Testis (tissue), 3 donors: Measurements from ENCODE around the gene ATP6V0A4. TPM values are rescaled to one million over a fixed set of nuclear protein-coding genes. Genes with fewer than 3 reads are reported as not detected.

Experiments used
- DNase-seq: peaks from one replicate; pipeline ENCODE4 v3.0.0-alpha.2; 2019
- H3K27ac ChIP-seq, 2 donors: fragments of 200-600 bp; sonication (generic); one replicate each; pipeline ENCODE4 v1.5.1; 2019
- H3K27me3 ChIP-seq: fragments of 200-600 bp; sonication (generic); one replicate; pipeline ENCODE4 v1.5.1; 2019
- H3K36me3 ChIP-seq: fragments of 200-600 bp; sonication (generic); one replicate; pipeline ENCODE4 v1.5.1; 2017; ENCODE audit warnings: low read depth; ENCODE audit errors: missing control alignments
- H3K4me1 ChIP-seq: fragments of 200-600 bp; sonication (generic); one replicate; pipeline ENCODE4 v1.5.1; 2019
- H3K4me3 ChIP-seq, 2 donors: fragments of 200-600 bp; sonication (generic); one replicate each; pipeline ENCODE4 v1.5.1; 2017 to 2019
- H3K9me3 ChIP-seq: fragments of 200-600 bp; sonication (generic); one replicate; pipeline ENCODE4 v1.5.1; 2017
- CTCF ChIP-seq, 3 experiments: fragments of 450-650 bp in 2 of 3; fragments of 200-600 bp in 1 of 3; sonication (generic) in 1 of 3; IDR thresholded peaks; one replicate each; pipeline ENCODE4 v1.5.1; 2016 to 2019; ENCODE audit warnings: antibody characterized with exemption in 3 of 3, mild to moderate bottlenecking in 2 of 3, moderate library complexity in 1 of 3
- POLR2A ChIP-seq: fragments of 450-650 bp; IDR thresholded peaks from one replicate; pipeline ENCODE4 v1.6.1; 2017; ENCODE audit warnings: antibody characterized with exemption, mild to moderate bottlenecking, moderate library complexity
- WGBS, 2 donors: methylation state at CpG; one replicate each; pipeline ENCODE4 v1.1.5; 2018; 5-methylcytosine and 5-hydroxymethylcytosine counted together
- intact Hi-C: fragments of 100-400 bp; cut with DNase I; formaldehyde crosslinking; loops from one replicate; pipeline ENCODE4 v1.15.1; 2023; ENCODE audit warnings: low total_unique reads
- polyA plus RNA-seq: library from polyadenylated mRNA; stranded (reverse); fragments of 350-450 nt; fragmentation: Illumina TruSeq; extraction: RNeasy Lipid Tissue Mini Kit (QIAGEN cat#74804); gene quantifications from one replicate; pipeline ENCODE4 v1.2.3, GENCODE V29; 2014; ENCODE audit warnings: low read depth, low replicate concordance; ENCODE audit not compliant: insufficient read depth
- total RNA-seq, 2 donors: library from RNA; depleted of rRNA; stranded (reverse); fragments of >200 nt; gene quantifications; one replicate each; pipeline ENCODE4 v1.2.3, GENCODE V29; 2016

Gene ATP6V0A4
- total and polyA plus RNA-seq, 3 donors from 2014 or later: 0.65 to 1.8 (median 0.79) TPM

DNA sequence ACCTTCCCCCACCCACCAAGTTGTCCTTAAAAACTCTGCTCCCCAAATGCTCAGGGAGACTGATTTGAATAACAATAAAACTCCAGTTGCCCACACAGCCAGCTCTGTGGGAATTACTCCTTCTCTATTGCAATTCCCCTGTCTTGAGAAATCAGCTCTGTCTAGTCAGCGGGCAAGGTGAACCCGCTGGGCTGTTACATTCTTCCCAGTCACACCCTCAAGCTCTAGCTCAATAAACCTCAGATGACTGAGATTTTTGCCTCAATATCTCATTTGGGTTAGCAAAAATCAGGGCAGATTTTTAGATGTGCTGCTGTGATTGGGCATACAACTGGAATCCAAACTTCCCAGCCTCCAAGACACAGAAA lies 129.8 kb downstream of the ATP6V0A4 start:
- intact Hi-C loops: no loop called here

DNA sequence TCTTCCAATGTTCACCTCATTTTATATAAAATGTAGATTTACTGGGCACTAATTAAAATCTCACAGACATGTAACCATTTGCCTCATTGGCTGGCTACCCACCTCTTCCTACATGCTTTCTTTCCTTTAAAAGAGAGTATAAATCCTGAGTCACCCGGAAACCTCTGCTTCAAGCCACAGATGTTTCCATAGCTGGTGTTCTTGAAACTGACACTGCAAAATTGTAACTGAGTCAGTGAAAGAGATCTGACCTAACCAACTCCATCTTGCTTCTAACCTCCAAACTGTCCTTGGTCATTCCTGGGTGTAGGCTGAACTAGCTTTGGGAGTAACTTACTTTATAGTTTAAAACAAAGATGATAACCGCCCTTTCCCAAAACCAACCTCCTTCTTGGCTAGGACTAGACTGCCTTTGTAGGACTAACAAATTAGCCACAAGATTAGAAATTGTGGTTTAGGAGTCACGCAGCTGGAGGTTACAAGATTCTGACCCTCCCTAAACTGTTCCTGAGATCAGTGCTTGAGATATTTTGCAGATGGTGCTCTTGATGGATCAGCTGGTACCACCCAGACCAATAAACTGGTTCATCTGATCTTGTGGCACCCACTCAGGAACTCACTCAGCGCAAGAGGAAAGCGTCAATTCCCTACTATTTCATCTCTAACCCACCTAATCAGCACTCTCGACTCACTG lies 130.3 kb downstream of the ATP6V0A4 start:
- WGBS, 2 donors: 88 to 89% methylated on average over 6 of the region's 6 CpGs
- no peaks in the 10 kb centered on the region for H3K9me3 ChIP-seq
- intact Hi-C loops: no loop called here
- H3K4me3 ChIP-seq: no peak overlapping the region
- no peaks in the 10 kb centered on the region for H3K36me3 ChIP-seq
- no peak overlapping the region for H3K27ac ChIP-seq
- H3K27me3 ChIP-seq: no peaks in the 10 kb centered on the region
- TF ChIP-seq POLR2A: no peak
- no peak for TF ChIP-seq CTCF (IDR thresholded peaks at IDR 0.05)
- DNase-seq: no peak
- H3K4me1 ChIP-seq: no peaks in the 10 kb centered on the region

More for the DNA sequence above, 129.8 kb downstream of the ATP6V0A4 start:
- no peak for DNase-seq
- no peaks in the 10 kb centered on the region for H3K4me1 ChIP-seq
- WGBS, 2 donors: 89 to 100% methylated on average over 2 of the region's 2 CpGs
- H3K27me3 ChIP-seq: no peaks in the 10 kb centered on the region
- H3K36me3 ChIP-seq: no peaks in the 10 kb centered on the region
- H3K4me3 ChIP-seq: no peak overlapping the region
- H3K9me3 ChIP-seq: no peaks in the 10 kb centered on the region
- TF ChIP-seq CTCF (IDR thresholded peaks at IDR 0.05): no peak
- TF ChIP-seq POLR2A: no peak
- H3K27ac ChIP-seq: no peak overlapping the region

- H3K4me3 ChIP-seq: no peak overlapping the region
- H3K36me3 ChIP-seq: no peaks in the 10 kb centered on the region
- DNase-seq: no peak
- H3K4me1 ChIP-seq: no peaks in the 10 kb centered on the region
- H3K27me3 ChIP-seq: no peaks in the 10 kb centered on the region
- H3K27ac ChIP-seq: no peak overlapping the region
- 10 to 21% methylated on average over 2 of the region's 2 CpGs for WGBS, 2 donors
- TF ChIP-seq CTCF (IDR thresholded peaks at IDR 0.05): no peak
- TF ChIP-seq POLR2A: no peak
- H3K9me3 ChIP-seq: no peaks in the 10 kb centered on the region
- intact Hi-C loops: no loop called here
Measured at GRCh38 chr7:138666385-138666784, 131.6 kb downstream of the ATP6V0A4 start.

DNA sequence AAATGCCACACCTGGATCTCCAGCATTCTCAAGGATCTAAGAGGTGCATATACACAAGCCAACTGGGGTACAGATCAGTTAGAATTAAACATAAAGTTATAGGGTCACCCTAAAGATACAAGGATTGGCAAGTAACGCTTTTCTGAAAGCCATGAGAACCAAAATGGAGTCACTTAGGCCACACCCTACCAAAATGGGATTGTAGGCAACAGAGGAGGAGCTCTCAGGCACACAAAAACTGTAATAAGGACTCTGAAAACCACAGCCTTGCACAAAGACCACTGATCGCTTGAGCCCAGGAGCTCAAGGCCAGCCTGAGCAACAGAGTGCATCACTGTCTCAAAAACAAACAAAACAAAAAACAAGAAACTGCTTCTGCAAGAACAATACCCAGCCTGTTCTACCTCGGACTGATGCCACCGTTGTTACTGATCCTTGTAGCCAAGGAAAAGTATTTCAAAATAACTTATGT lies 132.3 kb downstream of the ATP6V0A4 start:
- no peaks in the 10 kb centered on the region for H3K36me3 ChIP-seq
- no peak for DNase-seq
- TF ChIP-seq POLR2A (no peak), CTCF (IDR thresholded peaks at IDR 0.05) (no peak)
- no peaks in the 10 kb centered on the region for H3K4me1 ChIP-seq
- H3K27me3 ChIP-seq: no peaks in the 10 kb centered on the region
- intact Hi-C loops: no loop called here
- no peak overlapping the region for H3K4me3 ChIP-seq
- 39 to 58% methylated on average over 4 of the region's 4 CpGs for WGBS, 2 donors
- no peaks in the 10 kb centered on the region for H3K9me3 ChIP-seq
- H3K27ac ChIP-seq: no peak overlapping the region

DNA sequence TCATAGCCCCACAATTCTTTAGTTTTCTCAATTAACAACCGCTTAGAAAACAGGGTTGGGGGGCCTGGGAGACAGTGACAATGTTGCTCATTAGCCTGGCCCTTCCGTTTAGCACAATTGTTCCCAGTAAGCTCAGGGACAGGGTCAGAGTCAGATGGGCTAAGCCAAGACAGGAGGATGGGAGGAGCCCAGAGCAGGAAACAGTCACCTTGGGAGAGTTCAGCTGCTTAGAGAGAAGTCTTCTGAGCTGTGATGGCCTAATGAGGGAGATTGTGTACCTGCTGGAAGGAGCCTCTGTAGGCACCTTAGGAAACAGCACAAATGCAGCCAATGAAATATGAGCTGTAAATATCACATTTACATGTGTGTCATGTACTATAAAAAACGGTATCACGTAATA lies 132.7 kb downstream of the ATP6V0A4 start:
- WGBS, 2 donors: 66 to 73% methylated on average over 4 of the region's 4 CpGs
- Histone ChIP-seq H3K36me3 (no peaks in the 10 kb centered on the region), H3K27ac (no peak overlapping the region), H3K4me3 (no peak overlapping the region), H3K4me1 (no peaks in the 10 kb centered on the region), H3K27me3 (no peaks in the 10 kb centered on the region), H3K9me3 (no peaks in the 10 kb centered on the region)
- intact Hi-C loops: no loop called here
- no peak for TF ChIP-seq POLR2A
- TF ChIP-seq CTCF (IDR thresholded peaks at IDR 0.05): no peak
- DNase-seq: no peak
